ENCODE data around the gene ETS2.

The ETS2 gene

GRCh38 chr21:38834725-38835124 lies 29.0 kb downstream of the ETS2 start:
- DNase-seq (ENCODE audit: low read depth) = no peak
- no peak overlapping the region for H3K4me3 ChIP-seq (ENCODE audit: low read depth, low read length)
- TF ChIP-seq, protein P1, sequence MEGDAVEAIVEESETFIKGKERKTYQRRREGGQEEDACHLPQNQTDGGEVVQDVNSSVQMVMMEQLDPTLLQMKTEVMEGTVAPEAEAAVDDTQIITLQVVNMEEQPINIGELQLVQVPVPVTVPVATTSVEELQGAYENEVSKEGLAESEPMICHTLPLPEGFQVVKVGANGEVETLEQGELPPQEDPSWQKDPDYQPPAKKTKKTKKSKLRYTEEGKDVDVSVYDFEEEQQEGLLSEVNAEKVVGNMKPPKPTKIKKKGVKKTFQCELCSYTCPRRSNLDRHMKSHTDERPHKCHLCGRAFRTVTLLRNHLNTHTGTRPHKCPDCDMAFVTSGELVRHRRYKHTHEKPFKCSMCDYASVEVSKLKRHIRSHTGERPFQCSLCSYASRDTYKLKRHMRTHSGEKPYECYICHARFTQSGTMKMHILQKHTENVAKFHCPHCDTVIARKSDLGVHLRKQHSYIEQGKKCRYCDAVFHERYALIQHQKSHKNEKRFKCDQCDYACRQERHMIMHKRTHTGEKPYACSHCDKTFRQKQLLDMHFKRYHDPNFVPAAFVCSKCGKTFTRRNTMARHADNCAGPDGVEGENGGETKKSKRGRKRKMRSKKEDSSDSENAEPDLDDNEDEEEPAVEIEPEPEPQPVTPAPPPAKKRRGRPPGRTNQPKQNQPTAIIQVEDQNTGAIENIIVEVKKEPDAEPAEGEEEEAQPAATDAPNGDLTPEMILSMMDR (conservative IDR thresholded peaks at IDR 0.05; ENCODE audit: low read depth, low read length) = no peak

GRCh38 chr21:38837806-38838461 lies 32.2 kb downstream of the ETS2 start:
- no peak for DNase-seq (ENCODE audit: low read depth)
- TF ChIP-seq, protein P1 (conservative IDR thresholded peaks at IDR 0.05; ENCODE audit: low read depth, low read length) = no peak
- H3K4me3 ChIP-seq (ENCODE audit: low read depth, low read length) = no peak overlapping the region

DNA sequence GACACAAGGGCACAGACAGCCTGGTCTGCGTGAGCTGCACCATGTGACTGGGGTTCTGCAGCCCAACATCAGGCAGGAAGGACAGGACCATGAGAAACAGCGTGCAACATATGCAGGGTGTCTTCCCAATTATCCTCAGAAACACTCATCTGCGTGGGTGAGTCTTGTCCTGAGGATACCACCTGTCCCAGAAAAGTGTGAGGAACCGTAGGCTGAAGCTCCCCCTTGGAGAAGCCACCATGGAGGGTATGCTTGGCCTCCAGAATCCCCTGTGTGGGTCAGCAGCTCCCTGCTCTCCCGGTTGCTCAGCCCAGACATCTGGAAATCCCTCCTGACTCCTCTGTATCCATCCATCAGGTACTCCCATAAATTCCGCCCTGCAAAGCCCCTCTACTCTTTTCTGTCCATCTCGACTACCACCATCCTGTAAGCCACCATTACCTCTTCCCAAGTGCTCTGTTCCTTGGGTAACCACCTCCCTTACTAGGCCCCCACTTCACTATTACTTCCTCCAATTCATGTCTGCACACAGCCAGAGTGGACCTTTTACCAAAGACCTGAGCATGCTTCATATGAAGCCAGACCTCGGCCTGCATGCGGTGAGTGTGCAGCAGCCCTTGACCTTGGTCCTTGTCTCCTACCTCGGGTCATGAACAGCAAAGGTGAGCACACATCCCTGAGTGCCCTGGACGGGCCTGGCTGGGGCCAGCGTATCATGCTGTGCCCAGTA lies 33.0 kb downstream of the ETS2 start:
- TF ChIP-seq, protein P1 (conservative IDR thresholded peaks at IDR 0.05; ENCODE audit: low read depth, low read length) = no peak
- no peak overlapping the region for H3K4me3 ChIP-seq (ENCODE audit: low read depth, low read length)
- DNase-seq (ENCODE audit: low read depth) = peak; percentile 22

GRCh38 chr21:38839328-38840286 lies 33.9 kb downstream of the ETS2 start:
- TF ChIP-seq, protein P1 (conservative IDR thresholded peaks at IDR 0.05; ENCODE audit: low read depth, low read length) = no peak
- H3K4me3 ChIP-seq (ENCODE audit: low read depth, low read length) = no peak overlapping the region
- DNase-seq (ENCODE audit: low read depth) = peak; percentile 99

DNA sequence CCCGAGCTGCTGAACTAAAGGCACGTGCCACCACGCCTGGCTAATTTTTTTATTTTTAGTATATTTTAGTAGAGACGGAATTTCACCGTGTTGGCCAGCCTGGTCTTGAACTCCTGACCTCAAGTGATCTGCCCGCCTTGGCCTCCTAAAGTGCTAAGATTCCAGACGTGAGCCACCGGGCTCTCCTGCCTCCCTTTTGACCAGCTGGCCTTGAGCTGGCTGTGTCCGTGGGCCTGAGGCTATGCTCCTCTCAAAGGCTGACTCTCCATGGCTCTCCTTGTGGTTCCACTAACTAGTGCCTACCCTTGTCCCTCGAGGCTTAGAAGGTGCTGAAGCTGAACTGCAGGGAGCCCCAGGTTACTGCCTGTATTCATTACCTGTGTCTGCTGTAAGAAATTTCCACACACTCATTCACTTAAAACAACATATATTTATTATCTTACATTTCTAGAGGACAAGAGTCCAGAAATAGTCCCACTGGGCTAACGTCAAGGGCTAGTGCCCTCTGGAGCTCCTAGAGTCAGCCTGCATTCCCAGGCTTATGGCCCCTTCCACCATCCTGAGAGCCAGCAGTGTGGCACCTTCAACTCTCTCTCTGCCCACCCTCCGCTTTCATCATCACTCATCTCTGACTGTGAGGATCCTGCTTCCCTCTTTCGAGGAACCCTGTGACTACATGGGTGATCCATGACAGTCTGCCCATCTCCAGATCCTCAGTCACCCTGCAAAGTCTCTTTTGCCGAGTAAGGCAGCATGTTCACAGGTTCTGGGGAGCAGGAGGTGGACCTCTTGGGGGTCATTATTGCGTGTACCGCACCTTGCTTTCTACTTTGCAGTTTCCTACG lies 34.9 kb downstream of the ETS2 start:
- no peak overlapping the region for H3K4me3 ChIP-seq (ENCODE audit: low read depth, low read length)
- DNase-seq (ENCODE audit: low read depth) = no peak
- TF ChIP-seq, protein P1 (conservative IDR thresholded peaks at IDR 0.05; ENCODE audit: low read depth, low read length) = no peak

- H3K4me3 ChIP-seq (ENCODE audit: low read depth, low read length) = no peak overlapping the region
- TF ChIP-seq, protein P1 (conservative IDR thresholded peaks at IDR 0.05; ENCODE audit: low read depth, low read length) = no peak
- no peak for DNase-seq (ENCODE audit: low read depth)
These were observed 35.7 kb downstream of the ETS2 start for GRCh38 chr21:38841472-38841871.
